Hepatocyte (in vitro differentiated cells): ENCODE results near the gene ANKRD1. TPM values are rescaled to one million over a fixed set of nuclear protein-coding genes. Genes with fewer than 3 reads are reported as not detected.

Experiments
- DNase-seq: peaks from one replicate; pipeline ENCODE4 v3.0.0-alpha.2; 2016; ENCODE audit warnings: low spot score
- H2AFZ ChIP-seq: fragments of 200-600 bp; sonication (generic); 2 replicates; pipeline ENCODE4 v1.6.0; 2016; ENCODE audit warnings: antibody characterized with exemption, mild to moderate bottlenecking
- H3K27ac ChIP-seq: fragments of 200-600 bp; sonication (generic); 2 replicates; pipeline ENCODE4 v1.5.1; 2016; ENCODE audit warnings: mild to moderate bottlenecking
- H3K27me3 ChIP-seq: fragments of 200-600 bp; sonication (generic); 2 replicates; pipeline ENCODE4 v1.6.1; 2016
- H3K36me3 ChIP-seq: fragments of 200-600 bp; sonication (generic); replicated peaks from 2 replicates; pipeline ENCODE4 v1.5.1; 2016; ENCODE audit warnings: low read depth; ENCODE audit not compliant: insufficient read depth
- H3K4me1 ChIP-seq: fragments of 200-600 bp; sonication (generic); 2 replicates; pipeline ENCODE4 v1.5.1; 2016; ENCODE audit warnings: mild to moderate bottlenecking, moderate library complexity; ENCODE audit not compliant: insufficient read depth
- H3K4me2 ChIP-seq: fragments of 200-600 bp; sonication (generic); 2 replicates; pipeline ENCODE4 v1.6.0; 2016
- H3K4me3 ChIP-seq: fragments of 200-600 bp; sonication (generic); 2 replicates; pipeline ENCODE4 v1.5.1; 2016; ENCODE audit warnings: mild to moderate bottlenecking
- H3K79me2 ChIP-seq: fragments of 200-600 bp; sonication (generic); 2 replicates; pipeline ENCODE4 v1.6.0; 2017; ENCODE audit warnings: mild to moderate bottlenecking
- H3K9me2 ChIP-seq: fragments of 200-600 bp; sonication (generic); replicated peaks from 2 replicates; pipeline ENCODE4 v1.6.0; 2017; ENCODE audit warnings: mild to moderate bottlenecking; ENCODE audit not compliant: insufficient read depth
- H3K9me3 ChIP-seq: fragments of 200-600 bp; sonication (generic); 2 replicates; pipeline ENCODE4 v1.5.1; 2016; ENCODE audit warnings: low read depth, mild to moderate bottlenecking
- H4K20me1 ChIP-seq: fragments of 200-600 bp; sonication (generic); 2 replicates; pipeline ENCODE4 v1.6.0; 2016; ENCODE audit warnings: mild to moderate bottlenecking; ENCODE audit not compliant: insufficient read depth, poor library complexity, severe bottlenecking
- EZH2 ChIP-seq: fragments of 200-600 bp; sonication (generic); IDR thresholded peaks from 2 replicates; pipeline ENCODE4 v1.6.1; 2016; ENCODE audit warnings: antibody characterized with exemption, mild to moderate bottlenecking, borderline replicate concordance
- EZH2phosphoT487 ChIP-seq: fragments of 200-600 bp; sonication (generic); IDR thresholded peaks from one replicate; pipeline ENCODE4 v1.6.1; 2018; ENCODE audit warnings: antibody characterized with exemption, mild to moderate bottlenecking, low read depth, moderate library complexity; ENCODE audit not compliant: unreplicated experiment, severe bottlenecking
- WGBS: methylation state at CpG from one replicate; pipeline ENCODE4 v1.1.6; 2016; ENCODE audit warnings: low lambda C conversion rate; ENCODE audit errors: missing lambda C conversion rate; 5-methylcytosine and 5-hydroxymethylcytosine counted together
- polyA plus RNA-seq: library from polyadenylated mRNA; unstranded; fragments of >200 nt; fragmentation: Nextera tagmentation; extraction: Ambion mirVana; gene quantifications from 2 replicates; pipeline ENCODE4 v1.2.1, GENCODE V29; 2016
- total RNA-seq: library from RNA; depleted of rRNA; stranded (reverse); fragments of >200 nt; gene quantifications from 2 replicates; pipeline ENCODE4 v1.2.3, GENCODE V29; 2014
- TF ChIP-seq, protein P1 (sequence below): fragments of 200-600 bp; sonication (generic); IDR thresholded peaks from 2 replicates; pipeline ENCODE4 v1.5.1; 2016; ENCODE audit warnings: antibody characterized with exemption, mild to moderate bottlenecking; ENCODE audit not compliant: poor library complexity

The ANKRD1 gene
- total and polyA plus RNA-seq, 2 experiments from 2014 or later: 43.4 to 105 TPM

DNA sequence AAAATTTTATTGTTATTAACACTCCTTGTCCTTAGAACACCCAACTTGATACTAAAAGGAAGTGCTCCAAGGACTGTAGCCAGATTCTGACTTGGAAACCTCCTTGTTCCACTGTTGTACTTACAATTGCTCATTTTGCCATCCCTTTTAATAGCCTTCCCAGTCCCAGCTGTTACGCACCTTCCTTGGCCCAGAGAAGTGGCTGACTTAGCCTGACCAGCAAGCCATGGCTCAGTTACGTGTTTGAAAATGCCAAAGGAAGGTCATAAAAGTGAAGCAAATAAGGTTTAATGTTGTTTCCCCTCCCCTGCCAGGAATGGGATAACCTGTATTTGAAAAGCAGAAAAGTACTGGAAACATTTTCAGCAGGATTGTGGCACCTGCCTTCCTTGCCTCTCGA lies 3.7 kb upstream of the ANKRD1 start:
- H2AFZ ChIP-seq: no peak overlapping the region
- no peak for DNase-seq
- H3K36me3 ChIP-seq: no peaks in the 10 kb centered on the region
- no peaks in the 10 kb centered on the region for H3K9me3 ChIP-seq
- WGBS: 80% methylated on average over 3 of the region's 3 CpGs
- no peaks in the 10 kb centered on the region for H3K27me3 ChIP-seq
- H3K79me2 ChIP-seq: no peaks in the 10 kb centered on the region
- no peak overlapping the region for H3K4me2 ChIP-seq
- H3K9me2 ChIP-seq: no peaks in the 10 kb centered on the region
- H3K4me3 ChIP-seq: no peak overlapping the region
- TF ChIP-seq, protein P1, sequence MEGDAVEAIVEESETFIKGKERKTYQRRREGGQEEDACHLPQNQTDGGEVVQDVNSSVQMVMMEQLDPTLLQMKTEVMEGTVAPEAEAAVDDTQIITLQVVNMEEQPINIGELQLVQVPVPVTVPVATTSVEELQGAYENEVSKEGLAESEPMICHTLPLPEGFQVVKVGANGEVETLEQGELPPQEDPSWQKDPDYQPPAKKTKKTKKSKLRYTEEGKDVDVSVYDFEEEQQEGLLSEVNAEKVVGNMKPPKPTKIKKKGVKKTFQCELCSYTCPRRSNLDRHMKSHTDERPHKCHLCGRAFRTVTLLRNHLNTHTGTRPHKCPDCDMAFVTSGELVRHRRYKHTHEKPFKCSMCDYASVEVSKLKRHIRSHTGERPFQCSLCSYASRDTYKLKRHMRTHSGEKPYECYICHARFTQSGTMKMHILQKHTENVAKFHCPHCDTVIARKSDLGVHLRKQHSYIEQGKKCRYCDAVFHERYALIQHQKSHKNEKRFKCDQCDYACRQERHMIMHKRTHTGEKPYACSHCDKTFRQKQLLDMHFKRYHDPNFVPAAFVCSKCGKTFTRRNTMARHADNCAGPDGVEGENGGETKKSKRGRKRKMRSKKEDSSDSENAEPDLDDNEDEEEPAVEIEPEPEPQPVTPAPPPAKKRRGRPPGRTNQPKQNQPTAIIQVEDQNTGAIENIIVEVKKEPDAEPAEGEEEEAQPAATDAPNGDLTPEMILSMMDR: no peak
- no peak for TF ChIP-seq EZH2
- no peak for TF ChIP-seq EZH2phosphoT487
- H3K4me1 ChIP-seq: peaks cover 13% of the 10 kb centered on the region
- no peak overlapping the region for H3K27ac ChIP-seq
- H4K20me1 ChIP-seq: no peaks in the 10 kb centered on the region

DNA sequence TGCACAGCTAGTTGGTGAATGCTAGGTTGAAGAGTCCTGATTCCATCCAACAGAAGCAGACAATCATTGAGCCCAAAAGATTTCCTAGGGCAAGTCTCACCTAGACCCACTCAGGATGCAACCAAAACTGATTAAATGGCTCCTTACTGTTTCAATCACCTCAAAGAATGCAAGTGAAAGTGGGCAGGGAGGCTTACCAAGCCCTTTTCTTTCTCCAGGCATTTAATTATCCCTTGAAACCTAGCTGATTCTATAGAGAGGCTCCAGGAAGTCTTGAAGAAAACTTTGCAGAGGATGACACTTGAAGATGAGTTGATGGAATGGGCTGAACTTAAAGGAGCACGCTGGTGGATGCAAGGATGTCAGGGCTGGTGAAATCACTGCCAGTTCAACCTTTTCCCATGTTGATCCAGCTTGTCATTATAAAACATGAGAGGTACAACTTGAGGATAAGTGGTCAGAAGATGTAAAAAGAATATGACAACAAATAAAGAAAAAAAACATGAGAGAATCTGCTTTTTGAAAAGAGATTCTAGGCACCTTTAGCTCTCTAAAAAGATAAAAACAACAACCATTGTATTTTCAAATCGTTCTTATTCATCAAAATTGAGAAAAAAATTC lies 2.3 kb upstream of the ANKRD1 start:
- H2AFZ ChIP-seq: no peak overlapping the region
- no peak for DNase-seq
- H3K9me2 ChIP-seq: no peaks in the 10 kb centered on the region
- H3K79me2 ChIP-seq: no peaks in the 10 kb centered on the region
- no peaks in the 10 kb centered on the region for H3K27me3 ChIP-seq
- 76% methylated on average over 2 of the region's 2 CpGs for WGBS
- no peak overlapping the region for H3K27ac ChIP-seq
- H3K36me3 ChIP-seq: no peaks in the 10 kb centered on the region
- H3K4me2 ChIP-seq: no peak overlapping the region
- no peaks in the 10 kb centered on the region for H3K9me3 ChIP-seq
- no peak for TF ChIP-seq EZH2phosphoT487
- TF ChIP-seq, protein P1: no peak
- TF ChIP-seq EZH2: no peak
- no peaks in the 10 kb centered on the region for H4K20me1 ChIP-seq
- H3K4me3 ChIP-seq: no peak overlapping the region
- peaks cover 6% of the 10 kb centered on the region for H3K4me1 ChIP-seq

DNA sequence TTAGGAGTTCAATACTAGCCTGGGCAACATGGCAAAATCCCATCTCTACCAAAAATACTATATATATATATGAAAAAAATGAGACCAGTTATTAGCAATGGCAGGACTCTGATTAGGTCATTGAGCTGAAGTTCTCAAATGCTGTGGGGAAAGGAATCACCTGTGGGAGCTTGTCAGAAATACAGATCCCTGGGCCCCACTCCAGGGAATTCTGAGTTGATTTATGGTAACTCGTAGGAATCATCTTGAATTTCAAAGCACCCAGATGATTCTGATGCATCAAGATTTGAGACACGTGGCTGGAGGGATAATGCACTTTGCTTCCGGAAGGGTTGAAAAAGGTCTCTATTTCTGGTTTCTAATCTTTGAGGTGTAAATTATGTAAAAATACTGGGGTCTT lies 1.0 kb upstream of the ANKRD1 start:
- Histone ChIP-seq H3K9me2 (no peaks in the 10 kb centered on the region), H3K4me2 (no peak overlapping the region), H4K20me1 (no peaks in the 10 kb centered on the region), H3K4me3 (no peak overlapping the region), H3K27ac (peak overlapping the region; percentile 76), H3K9me3 (no peaks in the 10 kb centered on the region), H3K4me1 (peaks cover 6% of the 10 kb centered on the region), H3K27me3 (no peaks in the 10 kb centered on the region), H2AFZ (no peak overlapping the region), H3K36me3 (no peaks in the 10 kb centered on the region), H3K79me2 (no peaks in the 10 kb centered on the region)
- TF ChIP-seq EZH2 (no peak), EZH2phosphoT487 (no peak)
- no peak for DNase-seq
- 70% methylated on average over 3 of the region's 3 CpGs for WGBS

DNA sequence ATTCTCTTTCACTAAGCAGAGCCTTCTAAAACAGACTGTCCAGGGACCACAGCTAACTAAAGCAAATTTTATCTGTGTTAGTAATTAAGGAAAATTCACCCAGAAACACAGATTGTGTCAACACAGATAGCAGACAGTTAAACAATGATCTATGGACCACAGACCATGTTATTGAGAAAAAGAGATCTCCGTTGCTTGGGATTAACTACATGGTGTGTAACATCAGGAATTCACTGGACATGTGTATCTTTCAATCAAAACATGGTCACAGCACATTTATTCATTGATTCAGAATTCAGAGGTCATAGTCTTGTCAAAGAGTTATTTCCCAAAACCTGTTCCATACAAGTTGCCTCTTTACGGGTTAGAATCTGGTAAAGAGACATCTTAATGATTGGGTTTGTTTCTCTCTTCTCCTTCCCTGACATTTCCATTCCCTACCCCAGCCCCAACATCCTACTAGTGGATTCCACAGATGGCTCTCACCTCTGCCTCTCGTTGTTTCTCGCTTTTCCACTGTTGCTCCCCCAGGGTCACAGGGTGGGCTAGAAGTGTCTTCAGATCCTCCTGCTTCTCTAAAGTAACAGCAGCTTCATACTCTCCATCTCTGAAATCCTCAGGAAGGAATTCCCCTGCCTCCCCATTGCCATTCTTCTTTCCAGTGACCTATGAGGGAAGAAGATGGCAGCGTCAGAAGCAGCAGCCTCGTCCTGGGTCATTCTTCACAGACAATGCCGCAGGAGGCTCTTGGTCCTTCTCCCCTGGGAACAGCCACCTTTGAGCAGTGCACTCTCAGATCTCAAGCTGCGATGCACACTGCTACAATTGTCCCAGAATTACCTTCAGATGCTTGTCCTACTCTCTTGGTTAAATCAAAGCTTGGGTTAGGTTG lies 958 bp downstream of the ANKRD1 start:
- no peaks in the 10 kb centered on the region for H3K79me2 ChIP-seq
- H3K9me2 ChIP-seq: no peaks in the 10 kb centered on the region
- peak overlapping the region; percentile 33 for H3K4me2 ChIP-seq
- H2AFZ ChIP-seq: no peak overlapping the region
- peak overlapping the region; percentile 67 for H3K27ac ChIP-seq
- no peaks in the 10 kb centered on the region for H3K9me3 ChIP-seq
- WGBS: 59% methylated on average over 8 of the region's 8 CpGs
- no peaks in the 10 kb centered on the region for H3K27me3 ChIP-seq
- no peak for DNase-seq
- no peaks in the 10 kb centered on the region for H3K36me3 ChIP-seq
- H3K4me3 ChIP-seq: no peak overlapping the region
- H3K4me1 ChIP-seq: peaks cover 6% of the 10 kb centered on the region
- TF ChIP-seq, protein P1: no peak
- TF ChIP-seq EZH2phosphoT487: no peak
- no peak for TF ChIP-seq EZH2
- no peaks in the 10 kb centered on the region for H4K20me1 ChIP-seq
